Breast epithelium (tissue), 3 donors: ENCODE data around the gene HAUS3.

Source experiments
- CTCF ChIP-seq, 3 donors: fragments of 450-650 bp; IDR thresholded peaks; one replicate each; pipeline ENCODE4 v1.5.1; 2016 to 2017; ENCODE audit warnings: antibody characterized with exemption in 3 of 3, mild to moderate bottlenecking in 3 of 3, moderate library complexity in 3 of 3
- POLR2A ChIP-seq: fragments of 450-650 bp; IDR thresholded peaks from one replicate; pipeline ENCODE4 v1.6.1; 2016; ENCODE audit warnings: antibody characterized with exemption, mild to moderate bottlenecking, moderate library complexity

GRCh38 chr4:2245787-2246275 is 3.9 kb upstream of the HAUS3 start:
- TF ChIP-seq POLR2A, result no peak
- TF ChIP-seq CTCF (IDR thresholded peaks at IDR 0.05), result no peak
